Measurements from ENCODE around the gene CDK2AP2.

GRCh38 chr11:67520856-67521824 is 13.2 kb upstream of the CDK2AP2 start:
- no peak for TF ChIP-seq CTCF (IDR thresholded peaks at IDR 0.05; ENCODE audit: insufficient read depth, low read depth, low read length)
- TF ChIP-seq EZH2 (IDR thresholded peaks at IDR 0.05; ENCODE audit: insufficient read depth, low read length) = no peak

All from astrocyte (in vitro differentiated cells and primary cell).